NCI-H82 treated with DMSO at 0.1 percent for 48 hours (cell line): Measurements from ENCODE around the gene KRTAP1-1.
"Not testable (repeated sequence)": the region's sequence is repeated elsewhere in the genome, so short reads cannot be mapped to it uniquely, and the experiment has no call there.

Source experiments
- DNase-seq: peaks from one replicate; lab custom pipeline; 2025; ENCODE audit not compliant: unreplicated experiment; lab: John Stamatoyannopoulos, UW

Gene KRTAP1-1

GRCh38 chr17:41013181-41013580 lies 28.1 kb downstream of the KRTAP1-1 start:
- no peak for DNase-seq

GRCh38 chr17:41012326-41013120 lies 28.7 kb downstream of the KRTAP1-1 start:
- no peak for DNase-seq

- no peak for DNase-seq
Observed at GRCh38 chr17:41010441-41010840, 30.8 kb downstream of the KRTAP1-1 start.

GRCh38 chr17:41009936-41010335 lies 31.3 kb downstream of the KRTAP1-1 start:
- no peak for DNase-seq

- no peak for DNase-seq
Observed at GRCh38 chr17:41009301-41009760, 31.9 kb downstream of the KRTAP1-1 start.

- no peak for DNase-seq
Observed at GRCh38 chr17:41008811-41009210, 32.4 kb downstream of the KRTAP1-1 start, which contains the start of gene KRTAP3-1. TSS of gene KRTAP3-1 (minus strand) at chr17:41009128. CDS start at chr17:41009074, 54 bp downstream.

- no peak for DNase-seq
Observed at GRCh38 chr17:41004397-41004796, 36.9 kb downstream of the KRTAP1-1 start.

- DNase-seq, result no peak
Observed at GRCh38 chr17:41003926-41004325, 37.3 kb downstream of the KRTAP1-1 start.

GRCh38 chr17:41002814-41003213 lies 38.4 kb downstream of the KRTAP1-1 start:
- DNase-seq, result no peak

GRCh38 chr17:41001795-41002194 lies 39.5 kb downstream of the KRTAP1-1 start:
- DNase-seq, result no peak

GRCh38 chr17:40999563-40999962 lies 41.7 kb downstream of the KRTAP1-1 start, which contains the start of gene KRTAP3-2:
TSS of gene KRTAP3-2 (minus strand) at chr17:40999906. CDS start at chr17:40999853, 53 bp downstream.
- DNase-seq, result not testable (repeated sequence)

GRCh38 chr17:40997361-40997760 lies 43.9 kb downstream of the KRTAP1-1 start:
- no peak for DNase-seq

GRCh38 chr17:40996829-40997228 lies 44.4 kb downstream of the KRTAP1-1 start:
- DNase-seq, result no peak

GRCh38 chr17:40995116-40995515 lies 46.1 kb downstream of the KRTAP1-1 start:
- no peak for DNase-seq

- no peak for DNase-seq
Observed at GRCh38 chr17:40993839-40994238, 47.4 kb downstream of the KRTAP1-1 start, which contains the start of gene KRTAP3-3. TSS of gene KRTAP3-3 (minus strand) at chr17:40994164. CDS start at chr17:40994097, 67 bp downstream.

GRCh38 chr17:40993084-40993483 lies 48.2 kb downstream of the KRTAP1-1 start:
- no peak for DNase-seq

- no peak for DNase-seq
Observed at GRCh38 chr17:40992666-40993065, 48.6 kb downstream of the KRTAP1-1 start.
